Measurements from ENCODE around the gene FGD3. TPM values are rescaled to one million over a fixed set of nuclear protein-coding genes. Genes with fewer than 3 reads are reported as not detected.

FGD3 gene
- total and polyA plus RNA-seq, 9 of the 15 experiments (the other 6 are each of a cell fraction or from before 2014, with no cell fraction given) = 0.07 to 1.3 (median 0.29) TPM

DNA sequence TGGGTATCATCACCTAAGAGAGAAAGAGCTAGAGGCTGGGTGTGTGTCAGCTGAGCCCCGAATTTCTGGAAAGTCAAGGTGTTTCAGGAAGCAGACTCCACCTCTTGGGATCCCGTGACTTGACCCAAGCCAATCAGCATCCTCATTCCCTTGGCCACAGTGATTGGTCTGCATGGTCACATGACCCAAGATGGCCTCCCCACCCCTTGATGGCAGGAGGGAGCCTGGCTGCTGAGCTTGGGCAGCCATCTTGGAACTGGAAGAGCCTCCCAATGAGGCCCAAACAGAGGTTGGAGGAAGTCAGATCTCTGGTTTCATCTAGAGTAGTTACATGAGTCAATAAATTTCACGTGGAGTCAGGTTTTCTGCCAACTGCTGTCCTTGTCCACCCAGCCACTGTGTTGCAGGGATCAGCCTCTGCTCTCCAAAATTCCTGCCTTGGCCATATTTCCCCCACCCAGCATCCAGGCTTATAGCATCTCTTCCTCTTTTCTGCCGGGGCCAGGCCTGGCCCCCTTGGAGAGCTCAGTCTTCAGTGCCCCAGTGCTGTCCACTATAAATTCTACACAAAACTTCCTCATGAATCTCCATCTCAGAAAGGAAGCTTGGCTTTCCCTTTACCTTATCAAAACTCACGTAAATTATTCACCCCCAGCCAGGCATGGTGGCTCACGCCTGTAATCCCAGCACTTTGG is 93.9 kb downstream of the FGD3 start (continued):
- TF ChIP-seq MGA (IDR thresholded peaks at IDR 0.05) (peak; percentile 44), L3MBTL2 (IDR thresholded peaks at IDR 0.05) (peak; percentile 52; the same call in 1 of the 2 replicates), POLR3A (IDR thresholded peaks at IDR 0.05; ENCODE audit: borderline replicate concordance, extremely low read depth, insufficient read depth, insufficient read length) (no peak)
- TF ChIP-seq, protein P1, sequence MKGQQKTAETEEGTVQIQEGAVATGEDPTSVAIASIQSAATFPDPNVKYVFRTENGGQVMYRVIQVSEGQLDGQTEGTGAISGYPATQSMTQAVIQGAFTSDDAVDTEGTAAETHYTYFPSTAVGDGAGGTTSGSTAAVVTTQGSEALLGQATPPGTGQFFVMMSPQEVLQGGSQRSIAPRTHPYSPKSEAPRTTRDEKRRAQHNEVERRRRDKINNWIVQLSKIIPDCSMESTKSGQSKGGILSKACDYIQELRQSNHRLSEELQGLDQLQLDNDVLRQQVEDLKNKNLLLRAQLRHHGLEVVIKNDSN (CRISPR knock-in tag; IDR thresholded peaks at IDR 0.05) = peak; percentile 96

Data from K562 (cell line).